A549 (cell line): ENCODE results near the gene COL5A2. TPM values are rescaled to one million over a fixed set of nuclear protein-coding genes. Genes with fewer than 3 reads are reported as not detected.

ENCODE experiments used
- ATAC-seq, 2 experiments: fragments of 200-7000 bp in 1 of 2; fragments of >200 bp in 1 of 2; cut with Nextera tagmentation in 1 of 2; cut with Tn5 transposase in 1 of 2; 3 replicates each; pipeline versions ENCODE4 v1.8.0 to v1.9.1; 2018 to 2020; ENCODE audit warnings: mild to moderate bottlenecking in 1 of 2, moderate library complexity in 1 of 2
- CTCF ChIA-PET: fragments of 300-600 bp; sonication (Branson Sonifier 250); formaldehyde crosslinking; extraction: SDS; loops from one replicate; lab custom pipeline; 2021; ENCODE audit warnings: antibody characterized with exemption, inconsistent platforms; lab: Yijun Ruan, JAX
- POLR2A ChIA-PET: fragments of 350-600 bp; formaldehyde crosslinking; extraction: SDS; loops from one replicate; lab custom pipeline; 2021; ENCODE audit warnings: antibody characterized with exemption, inconsistent platforms; lab: Yijun Ruan, JAX
- DNase-seq, 2 experiments: peaks; one replicate each; pipeline versions ENCODE4 v3.0.0 to v3.0.0-alpha.2; 2011 to 2016; ENCODE audit warnings: low read depth in 1 of 2, low spot score in 1 of 2
- FAIRE-seq: peaks from 2 replicates; lab custom pipeline; 2011; peaks lifted over from hg19 to GRCh38; lab: Jason Lieb, UNC
- H3K27ac ChIP-seq, 2 experiments: fragments of >200 bp; sonication (Bioruptor Twin); formaldehyde crosslinking; 3 replicates each; pipeline ENCODE4 v1.5.1; 2016 to 2017
- H3K4me1 ChIP-seq: fragments of >200 bp; sonication (Bioruptor Twin); formaldehyde crosslinking; 3 replicates; pipeline ENCODE4 v1.6.1; 2016
- H3K4me2 ChIP-seq: fragments of >200 bp; sonication (Bioruptor Twin); formaldehyde crosslinking; 3 replicates; pipeline ENCODE4 v1.6.1; 2016
- H3K4me3 ChIP-seq: fragments of >200 bp; sonication (Bioruptor Twin); formaldehyde crosslinking; 3 replicates; pipeline ENCODE4 v1.5.1; 2016
- H3K9me3 ChIP-seq: fragments of >200 bp; sonication (Bioruptor Twin); formaldehyde crosslinking; 3 replicates; pipeline ENCODE4 v1.6.1; 2016
- BHLHE40 ChIP-seq: IDR thresholded peaks from 2 replicates; pipeline ENCODE4 v1.6.1; 2012; ENCODE audit warnings: low read depth, low read length, inconsistent platforms
- CBX2 ChIP-seq: fragments of 200-600 bp; sonication (generic); IDR thresholded peaks from 2 replicates; pipeline ENCODE4 v1.6.1; 2016; ENCODE audit warnings: low read depth, mild to moderate bottlenecking, borderline replicate concordance
- CBX8 ChIP-seq: fragments of 200-600 bp; sonication (generic); IDR thresholded peaks from 2 replicates; pipeline ENCODE4 v1.6.1; 2016
- EHF ChIP-seq: fragments of 250-450 bp; sonication (Bioruptor Pico); IDR thresholded peaks from 2 replicates; pipeline ENCODE4 v1.5.0; 2020; ENCODE audit warnings: mild to moderate bottlenecking
- EHMT2 ChIP-seq: fragments of 200-600 bp; sonication (generic); IDR thresholded peaks from 2 replicates; pipeline ENCODE4 v1.6.1; 2016; ENCODE audit warnings: antibody characterized with exemption, low read depth, mild to moderate bottlenecking, moderate library complexity
- EP300 ChIP-seq, 2 experiments: fragments of >200 bp; sonication (Bioruptor Twin); formaldehyde crosslinking; IDR thresholded peaks; 2 replicates in 1 of 2; 3 replicates in 1 of 2; pipeline ENCODE4 v1.6.1; 2016 to 2017
- ESRRA ChIP-seq: fragments of 150-350 bp; IDR thresholded peaks from 2 replicates; pipeline ENCODE4 v1.6.1; 2014; ENCODE audit warnings: mild to moderate bottlenecking, low read length, borderline replicate concordance
- FOSL2 ChIP-seq, 2 experiments: fragments of 450-650 bp in 1 of 2; fragments of >200 bp in 1 of 2; sonication (Bioruptor Twin) in 1 of 2; formaldehyde crosslinking; IDR thresholded peaks; 2 replicates each; pipeline versions ENCODE4 v1.5.0 to v1.6.1; 2016 to 2020; ENCODE audit warnings: mild to moderate bottlenecking in 1 of 2, moderate library complexity in 1 of 2
- FOXS1 ChIP-seq: fragments of 250-450 bp; sonication (Bioruptor Pico); IDR thresholded peaks from 2 replicates; pipeline ENCODE4 v1.5.0; 2020; ENCODE audit warnings: mild to moderate bottlenecking, moderate library complexity
- GATA3 ChIP-seq: IDR thresholded peaks from 2 replicates; pipeline ENCODE4 v1.6.1; 2012; ENCODE audit warnings: borderline replicate concordance
- HEYL ChIP-seq: fragments of 250-450 bp; sonication (Bioruptor Pico); IDR thresholded peaks from 2 replicates; pipeline ENCODE4 v1.8.0; 2021; ENCODE audit warnings: mild to moderate bottlenecking, moderate library complexity
- HOXA7 ChIP-seq: fragments of 250-450 bp; sonication (Bioruptor Pico); IDR thresholded peaks from 2 replicates; pipeline ENCODE4 v1.5.0; 2020; ENCODE audit warnings: mild to moderate bottlenecking, moderate library complexity
- JUN ChIP-seq, 2 experiments: fragments of >200 bp; sonication (Bioruptor Twin); formaldehyde crosslinking; IDR thresholded peaks; 2 replicates in 1 of 2; 3 replicates in 1 of 2; pipeline ENCODE4 v1.6.1; 2016 to 2017
- KDM5A ChIP-seq: fragments of 200-600 bp; sonication (generic); IDR thresholded peaks from 2 replicates; pipeline ENCODE4 v1.6.1; 2016; ENCODE audit warnings: antibody characterized with exemption, mild to moderate bottlenecking
- MAFK ChIP-seq: fragments of 450-650 bp; IDR thresholded peaks from 2 replicates; pipeline ENCODE4 v1.6.1; 2014; ENCODE audit not compliant: partially characterized antibody
- NFE2L2 ChIP-seq: fragments of 150-350 bp; conservative IDR thresholded peaks from 2 replicates; pipeline ENCODE4 v1.6.1; 2014; ENCODE audit warnings: low read length
- RAD21 ChIP-seq, 2 experiments: fragments of >200 bp in 1 of 2; sonication (Bioruptor Twin) in 1 of 2; formaldehyde crosslinking in 1 of 2; IDR thresholded peaks in 1 of 2; conservative IDR thresholded peaks in 1 of 2; 2 replicates in 1 of 2; 3 replicates in 1 of 2; pipeline ENCODE4 v1.6.1; 2012 to 2018; ENCODE audit warnings: inconsistent platforms in 1 of 2
- RNF2 ChIP-seq: fragments of 200-600 bp; sonication (generic); IDR thresholded peaks from 2 replicates; pipeline ENCODE4 v1.6.1; 2016; ENCODE audit warnings: low read depth, mild to moderate bottlenecking, antibody characterized with exemption, moderate library complexity, borderline replicate concordance
- SMC3 ChIP-seq: fragments of >200 bp; sonication (Bioruptor Twin); formaldehyde crosslinking; IDR thresholded peaks from 3 replicates; pipeline ENCODE4 v1.6.1; 2018; ENCODE audit warnings: inconsistent platforms
- WGBS: methylation state at CpG from one replicate; pipeline ENCODE4 v1.1.6; 2017; ENCODE audit errors: missing lambda C conversion rate; 5-methylcytosine and 5-hydroxymethylcytosine counted together
- polyA plus RNA-seq, 4 experiments: library from polyadenylated mRNA; depleted of rRNA in 3 of 4; stranded (reverse); fragments of >200 nt; fragmentation: RNase III in 1 of 4; extraction: RNeasy Plus Mini Kit Qiagen cat#74134 plus additional on column Dnase treatment in 1 of 4; gene quantifications; 2 replicates in 3 of 4; 3 replicates in 1 of 4; pipeline ENCODE4 v1.2.3, GENCODE V29; 2011 to 2017
- TF ChIP-seq, protein P1 (sequence below): fragments of 250-450 bp; sonication (Bioruptor Pico); IDR thresholded peaks from 2 replicates; pipeline ENCODE4 v1.5.0; 2020; ENCODE audit warnings: low read depth, mild to moderate bottlenecking, moderate library complexity
- TF ChIP-seq, protein P2 (sequence below): fragments of >200 bp; sonication (Bioruptor Twin); formaldehyde crosslinking; IDR thresholded peaks from 2 replicates; pipeline ENCODE4 v1.6.1; 2016

The COL5A2 gene
- polyA plus RNA-seq, 2 of the 4 experiments (the other 2 are of a cell fraction) = 152 to 215 TPM

GRCh38 chr2:189147989-189148388 lies 31.6 kb downstream of the COL5A2 start:
- 66% methylated on average over 1 of the region's 1 CpG for WGBS
- Histone ChIP-seq H3K9me3 (no peaks in the 10 kb centered on the region), H3K4me1 (peaks cover 65% of the 10 kb centered on the region), H3K27ac (0 out of 6 replicates have a peak overlapping the region, but pooled peaks of 1 of the 2 experiments have one; percentile 27), H3K4me3 (no peak overlapping the region), H3K4me2 (no peak overlapping the region)
- no peak for FAIRE-seq
- DNase-seq = no peak
- ATAC-seq = no peak
- ChIA-PET POLR2A (no interaction called here), CTCF (interaction anchor here (1.1 kb wide), 2 partner anchors 29 to 53 kb away, joined by 3 read pairs; no protein-coding TSS in a partner anchor)
- peak; percentile 73 for TF ChIP-seq NFE2L2
- TF ChIP-seq RNF2 = no peak
- TF ChIP-seq MAFK = peak; percentile 27

DNA sequence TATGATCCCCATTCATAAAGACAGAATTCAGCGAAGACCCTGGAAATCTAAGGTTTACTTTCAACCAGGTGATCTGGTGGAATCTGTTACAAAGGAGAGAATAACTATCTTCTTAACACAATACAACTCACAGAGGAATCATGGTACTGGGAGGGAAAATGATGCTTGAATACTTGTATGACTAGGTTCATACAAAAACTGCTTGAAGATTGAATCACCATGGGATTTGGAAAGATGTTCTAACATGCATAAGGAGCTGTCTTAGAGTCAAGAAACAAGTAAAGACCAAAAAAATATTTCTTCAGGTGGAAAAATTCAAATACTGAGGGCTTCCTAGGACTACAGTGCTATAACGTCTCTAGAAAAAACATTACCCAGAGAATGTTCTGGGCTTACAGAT lies 32.2 kb downstream of the COL5A2 start:
- no peak for ATAC-seq
- Histone ChIP-seq H3K4me3 (no peak overlapping the region), H3K4me2 (no peak overlapping the region)
- CTCF ChIA-PET = no interaction called here
- TF ChIP-seq NFE2L2 (no peak), BHLHE40 (no peak), SMC3 (no peak), EP300 (IDR thresholded peaks at IDR 0.05) (no peak), GATA3 (no peak), EHMT2 (no peak), ESRRA (no peak), RNF2 (no peak), HOXA7 (CRISPR knock-in tag) (no peak), JUN (IDR thresholded peaks at IDR 0.05) (no peak), CBX2 (no peak), RAD21 (conservative IDR thresholded peaks at IDR 0.05 in 1 of 2, IDR thresholded peaks at IDR 0.05 in 1 of 2) (no peak), EHF (no peak), KDM5A (no peak)
- TF ChIP-seq, protein P1, sequence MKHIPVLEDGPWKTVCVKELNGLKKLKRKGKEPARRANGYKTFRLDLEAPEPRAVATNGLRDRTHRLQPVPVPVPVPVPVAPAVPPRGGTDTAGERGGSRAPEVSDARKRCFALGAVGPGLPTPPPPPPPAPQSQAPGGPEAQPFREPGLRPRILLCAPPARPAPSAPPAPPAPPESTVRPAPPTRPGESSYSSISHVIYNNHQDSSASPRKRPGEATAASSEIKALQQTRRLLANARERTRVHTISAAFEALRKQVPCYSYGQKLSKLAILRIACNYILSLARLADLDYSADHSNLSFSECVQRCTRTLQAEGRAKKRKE (CRISPR knock-in tag) = no peak
- TF ChIP-seq, all 56 proteins: peak for 0
- FAIRE-seq (no peak), DNase-seq (no peak)
- WGBS = 56% methylated on average over 2 of the region's 2 CpGs
- 0 out of 6 replicates have a peak overlapping the region, but pooled peaks of 1 of the 2 experiments have one; percentile 27 for H3K27ac ChIP-seq
- H3K9me3 ChIP-seq = no peaks in the 10 kb centered on the region
- peaks cover 60% of the 10 kb centered on the region for H3K4me1 ChIP-seq
- POLR2A ChIA-PET = no interaction called here

GRCh38 chr2:189146553-189146952 lies 33.0 kb downstream of the COL5A2 start:
- DNase-seq = no peak
- ChIA-PET POLR2A (no interaction called here), CTCF (no interaction called here)
- Histone ChIP-seq H3K9me3 (no peaks in the 10 kb centered on the region), H3K4me2 (no peak overlapping the region), H3K27ac (no peak overlapping the region), H3K4me3 (no peak overlapping the region), H3K4me1 (peaks cover 53% of the 10 kb centered on the region)
- TF ChIP-seq FOXS1 (CRISPR knock-in tag) (no peak), SMC3 (no peak), FOSL2 (IDR thresholded peaks at IDR 0.05) (no peak), FOSL2 (CRISPR knock-in tag; IDR thresholded peaks at IDR 0.05) (no peak), CBX8 (no peak), HEYL (CRISPR knock-in tag) (no peak), NFE2L2 (no peak), EHF (no peak)
- TF ChIP-seq, protein P2, sequence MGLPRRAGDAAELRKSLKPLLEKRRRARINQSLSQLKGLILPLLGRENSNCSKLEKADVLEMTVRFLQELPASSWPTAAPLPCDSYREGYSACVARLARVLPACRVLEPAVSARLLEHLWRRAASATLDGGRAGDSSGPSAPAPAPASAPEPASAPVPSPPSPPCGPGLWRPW = no peak
- 40% methylated on average over 2 of the region's 2 CpGs for WGBS
- ATAC-seq = no peak
- no peak for FAIRE-seq
